Measurements from ENCODE around the gene CNPY3.
A peak's percentile ranks its signal among the peaks of the same experiment; 100 is the strongest.
"Not testable (repeated sequence)": the region's sequence is repeated elsewhere in the genome, so short reads cannot be mapped to it uniquely, and the experiment has no call there.

Gene CNPY3

DNA sequence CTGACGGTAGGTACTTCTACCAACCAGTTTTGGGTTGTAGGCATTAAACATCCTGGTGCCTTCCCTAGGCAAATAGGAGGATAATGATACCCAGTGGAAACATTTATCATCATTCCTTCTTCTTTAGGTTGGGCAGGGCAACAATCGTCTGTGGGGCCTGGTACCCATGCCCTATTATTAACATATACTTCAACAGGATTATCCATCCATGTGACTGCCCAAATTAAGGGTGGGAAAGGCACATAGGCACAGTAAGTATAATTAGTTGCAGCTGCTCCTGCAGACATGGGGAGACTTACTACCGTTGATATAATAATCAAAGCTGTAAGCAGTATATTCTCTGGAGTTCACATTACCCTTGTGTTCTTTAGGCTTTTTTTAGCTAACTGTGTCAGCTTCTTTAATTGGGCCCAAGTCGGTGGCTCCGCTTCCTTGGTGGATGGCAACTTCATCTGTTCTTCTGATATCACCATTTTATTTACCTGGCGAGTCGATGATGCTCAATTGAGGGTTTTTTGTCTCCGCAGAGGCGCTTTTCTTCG is 33.0 kb upstream of the CNPY3 start:
- Histone ChIP-seq H3K27ac (ENCODE audit: low read depth, low read length) (no peak overlapping the region), H2AFZ (ENCODE audit: low read length, unreplicated experiment) (no peak overlapping the region), H3K36me3 (ENCODE audit: insufficient read depth, low read length) (no peaks in the 10 kb centered on the region)

DNA sequence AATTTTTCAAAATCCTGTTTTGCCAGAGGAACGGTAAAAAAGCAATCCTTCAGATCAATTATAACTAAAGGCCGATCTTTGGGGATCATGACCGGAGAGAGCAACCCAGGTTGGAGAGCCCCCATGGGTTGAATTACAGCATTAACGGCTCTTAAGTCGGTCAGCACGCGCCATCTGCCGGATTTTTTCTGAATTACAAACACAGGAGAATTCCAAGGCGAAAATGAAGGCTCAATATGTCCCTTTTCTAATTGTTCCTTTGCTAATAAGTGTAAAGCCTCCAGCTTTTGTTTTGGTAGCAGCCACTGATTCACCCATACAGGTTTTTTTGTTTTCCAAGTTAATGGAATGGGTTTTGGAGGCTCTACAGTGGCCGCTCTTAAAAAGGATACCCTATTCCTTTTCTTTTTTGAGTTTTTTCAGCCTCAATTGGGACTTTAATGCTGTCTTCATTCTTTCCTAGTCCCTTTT is 30.4 kb upstream of the CNPY3 start:
- Histone ChIP-seq H2AFZ (ENCODE audit: low read length, unreplicated experiment) (no peak overlapping the region), H3K4me3 (ENCODE audit: low read depth, low read length) (no peak overlapping the region)

More for the DNA sequence above, 33.0 kb upstream of the CNPY3 start:
- Histone ChIP-seq H3K79me2 (ENCODE audit: control insufficient read depth, insufficient read depth, low read length, unreplicated experiment) (no peaks in the 10 kb centered on the region), H3K27me3 (ENCODE audit: insufficient read depth, low read length) (no peaks in the 10 kb centered on the region), H3K4me3 (ENCODE audit: low read depth, low read length) (no peak overlapping the region), H3K4me1 (ENCODE audit: control insufficient read depth, insufficient read depth, low read length, unreplicated experiment) (no peaks in the 10 kb centered on the region)

DNA sequence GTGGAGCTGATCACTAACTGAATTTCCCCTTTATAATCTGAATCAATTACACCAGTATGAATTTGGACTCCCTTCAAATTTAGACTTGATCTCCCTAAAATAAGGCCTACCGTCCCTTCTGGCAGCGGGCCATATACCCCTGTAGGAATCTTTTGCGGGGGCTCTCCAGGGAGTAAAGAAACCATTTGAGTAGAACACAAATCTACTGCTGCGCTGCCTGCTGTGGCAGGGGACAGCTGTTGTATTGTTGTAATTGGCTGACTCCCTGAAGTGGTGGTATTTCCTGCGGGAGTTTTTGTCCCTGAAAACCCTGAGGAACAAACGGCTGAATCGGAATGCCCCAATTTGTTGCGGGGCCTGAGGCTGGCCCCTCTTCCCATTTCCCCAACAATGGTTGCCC is 29.4 kb upstream of the CNPY3 start:
- Histone ChIP-seq H2AFZ (ENCODE audit: low read length, unreplicated experiment) (no peak overlapping the region), H3K36me3 (ENCODE audit: insufficient read depth, low read length) (no peaks in the 10 kb centered on the region), H3K4me3 (ENCODE audit: low read depth, low read length) (no peak overlapping the region), H3K79me2 (ENCODE audit: control insufficient read depth, insufficient read depth, low read length, unreplicated experiment) (no peaks in the 10 kb centered on the region), H3K4me1 (ENCODE audit: control insufficient read depth, insufficient read depth, low read length, unreplicated experiment) (peaks cover 5% of the 10 kb centered on the region), H3K27me3 (ENCODE audit: insufficient read depth, low read length) (no peaks in the 10 kb centered on the region), H3K27ac (ENCODE audit: low read depth, low read length) (no peak overlapping the region)

More for the DNA sequence above, 30.4 kb upstream of the CNPY3 start:
- Histone ChIP-seq H3K27me3 (ENCODE audit: insufficient read depth, low read length) (no peaks in the 10 kb centered on the region), H3K27ac (ENCODE audit: low read depth, low read length) (no peak overlapping the region), H3K4me1 (ENCODE audit: control insufficient read depth, insufficient read depth, low read length, unreplicated experiment) (peaks cover 5% of the 10 kb centered on the region), H3K79me2 (ENCODE audit: control insufficient read depth, insufficient read depth, low read length, unreplicated experiment) (no peaks in the 10 kb centered on the region), H3K36me3 (ENCODE audit: insufficient read depth, low read length) (no peaks in the 10 kb centered on the region)

DNA sequence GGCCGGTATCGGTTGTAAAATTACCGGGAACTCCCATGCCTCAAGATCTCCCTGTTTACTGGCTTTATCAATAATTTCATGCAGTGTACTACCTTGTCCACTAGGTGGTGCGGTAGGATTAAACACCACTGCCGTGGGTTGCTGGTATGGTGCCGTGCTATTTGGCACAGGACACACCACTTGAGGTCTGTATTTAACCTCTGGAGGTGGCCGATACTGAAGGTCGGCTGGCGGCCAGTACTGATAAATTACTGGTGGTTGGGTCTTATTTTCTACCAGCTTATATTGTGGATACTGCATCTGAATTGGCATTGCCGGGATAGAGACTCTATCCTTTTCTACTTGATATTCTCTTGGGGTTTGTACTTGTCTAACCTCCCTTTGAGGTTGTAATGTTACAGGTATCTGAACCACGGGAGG is 27.7 kb upstream of the CNPY3 start:
- Histone ChIP-seq H3K27ac (ENCODE audit: low read depth, low read length) (no peak overlapping the region), H3K27me3 (ENCODE audit: insufficient read depth, low read length) (no peaks in the 10 kb centered on the region), H3K36me3 (ENCODE audit: insufficient read depth, low read length) (no peaks in the 10 kb centered on the region), H3K4me3 (ENCODE audit: low read depth, low read length) (peak overlapping the region; percentile 26; the same call in 1 of the 2 replicates), H2AFZ (ENCODE audit: low read length, unreplicated experiment) (peak overlapping the region; percentile 69), H3K4me1 (ENCODE audit: control insufficient read depth, insufficient read depth, low read length, unreplicated experiment) (peaks cover 5% of the 10 kb centered on the region), H3K79me2 (ENCODE audit: control insufficient read depth, insufficient read depth, low read length, unreplicated experiment) (no peaks in the 10 kb centered on the region)

DNA sequence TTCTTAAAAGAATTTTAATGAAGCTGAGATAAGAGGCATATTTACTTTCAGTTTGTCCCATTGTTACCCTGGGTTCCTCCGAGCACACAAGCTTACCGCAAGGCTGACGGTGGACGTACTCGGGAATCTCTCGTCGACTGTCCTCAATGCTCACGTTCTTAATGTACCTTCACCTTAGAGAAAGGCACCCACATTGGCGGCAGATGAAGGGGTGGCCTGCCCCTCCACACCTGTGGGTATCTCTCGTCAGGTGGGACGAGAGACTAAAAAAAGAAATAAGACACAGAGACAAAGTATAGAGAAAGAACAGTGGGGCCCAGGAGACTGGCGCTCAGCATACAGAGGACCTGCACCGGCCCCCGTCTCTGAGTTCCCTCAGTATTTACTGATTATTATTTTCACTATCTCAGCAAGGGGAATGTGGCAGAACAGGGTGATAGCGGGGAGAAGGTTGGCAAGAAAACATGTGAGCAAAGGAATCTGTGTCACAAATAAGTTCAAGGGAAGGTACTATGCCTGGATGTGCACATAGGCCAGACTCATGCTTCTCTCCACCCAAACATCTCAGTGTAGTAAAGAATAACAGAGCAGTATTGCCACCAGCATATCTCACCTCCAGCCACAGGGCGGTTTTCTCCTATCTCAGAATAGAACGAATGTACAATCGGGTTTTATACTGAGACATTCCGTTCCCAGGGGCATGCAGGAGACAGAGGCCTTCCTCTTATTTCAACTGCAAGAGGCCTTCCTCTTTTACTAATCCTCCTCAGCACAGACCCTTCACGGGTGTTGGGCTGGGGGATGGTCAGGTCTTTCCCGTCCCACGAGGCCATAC is 26.6 kb upstream of the CNPY3 start:
- not testable (repeated sequence) for H3K27me3 ChIP-seq (ENCODE audit: insufficient read depth, low read length); H3K4me1 ChIP-seq (ENCODE audit: control insufficient read depth, insufficient read depth, low read length, unreplicated experiment); H2AFZ ChIP-seq (ENCODE audit: low read length, unreplicated experiment); H3K79me2 ChIP-seq (ENCODE audit: control insufficient read depth, insufficient read depth, low read length, unreplicated experiment); H3K4me3 ChIP-seq (ENCODE audit: low read depth, low read length); H3K36me3 ChIP-seq (ENCODE audit: insufficient read depth, low read length); H3K27ac ChIP-seq (ENCODE audit: low read depth, low read length)

DNA sequence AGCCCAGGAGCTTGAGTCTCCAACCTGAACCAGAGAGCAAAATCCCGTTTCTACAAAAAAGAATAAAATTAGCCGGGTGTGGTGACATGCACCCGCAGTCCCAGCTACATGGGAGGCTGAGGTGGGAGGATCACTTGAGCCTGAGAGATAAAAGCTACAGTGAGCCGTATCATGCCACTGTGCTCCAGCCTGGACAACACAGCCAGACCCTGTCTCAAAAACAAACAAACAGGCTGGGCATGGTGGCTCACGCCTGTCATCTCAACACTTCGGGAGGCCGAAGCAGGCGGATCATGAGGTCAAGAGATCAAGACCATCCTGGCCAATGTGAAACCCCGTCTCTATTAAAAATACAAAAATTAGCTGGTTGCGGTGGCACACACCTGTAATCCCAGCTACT is 24.8 kb upstream of the CNPY3 start:
- H2AFZ ChIP-seq (ENCODE audit: low read length, unreplicated experiment), result no peak overlapping the region
- H3K27me3 ChIP-seq (ENCODE audit: insufficient read depth, low read length), result no peaks in the 10 kb centered on the region
- H3K4me3 ChIP-seq (ENCODE audit: low read depth, low read length), result no peak overlapping the region
- H3K36me3 ChIP-seq (ENCODE audit: insufficient read depth, low read length), result no peaks in the 10 kb centered on the region
- no peaks in the 10 kb centered on the region for H3K79me2 ChIP-seq (ENCODE audit: control insufficient read depth, insufficient read depth, low read length, unreplicated experiment)
- peaks cover 5% of the 10 kb centered on the region for H3K4me1 ChIP-seq (ENCODE audit: control insufficient read depth, insufficient read depth, low read length, unreplicated experiment)
- no peak overlapping the region for H3K27ac ChIP-seq (ENCODE audit: low read depth, low read length)

DNA sequence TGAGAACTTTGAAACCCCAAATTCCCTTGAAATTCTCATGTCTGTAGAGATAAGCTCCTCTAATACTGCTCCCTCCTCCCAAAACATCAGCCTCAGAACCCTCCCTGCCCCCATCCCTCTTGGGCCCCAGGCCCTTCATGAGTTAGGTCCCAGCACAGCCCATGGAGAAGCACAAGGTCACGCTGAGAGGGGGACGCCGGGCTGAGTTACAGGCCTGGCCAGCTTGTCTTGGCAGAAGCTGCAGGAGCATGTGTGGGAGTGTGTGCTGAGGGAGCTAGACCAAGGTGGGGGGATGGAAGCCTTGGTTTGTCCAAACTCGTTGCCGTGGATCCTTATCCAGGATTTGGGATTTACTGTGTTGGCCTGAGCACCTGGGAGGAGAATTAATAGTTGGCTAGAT is 21.9 kb upstream of the CNPY3 start:
- Histone ChIP-seq H2AFZ (ENCODE audit: low read length, unreplicated experiment) (no peak overlapping the region), H3K4me1 (ENCODE audit: control insufficient read depth, insufficient read depth, low read length, unreplicated experiment) (no peaks in the 10 kb centered on the region), H3K27me3 (ENCODE audit: insufficient read depth, low read length) (peaks cover 11% of the 10 kb centered on the region)

DNA sequence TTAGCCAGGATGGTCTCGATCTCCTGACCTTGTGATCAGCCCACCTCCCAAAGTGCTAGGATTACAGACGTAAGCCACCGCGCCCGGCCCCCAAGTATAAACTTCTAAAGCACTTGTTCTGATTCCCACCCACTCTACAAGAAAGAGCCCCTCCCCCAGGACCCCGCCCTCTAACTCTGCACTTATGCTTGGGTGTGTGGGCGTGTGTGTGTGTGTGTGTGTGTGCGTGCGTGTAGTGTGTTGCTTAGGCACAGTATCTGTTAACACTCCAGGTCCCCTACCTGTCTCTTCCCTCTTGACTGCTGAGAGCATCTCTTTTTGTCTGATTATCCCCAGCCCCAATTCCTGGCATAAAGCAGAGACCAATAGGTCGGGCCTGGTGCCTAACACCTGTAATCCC is 19.4 kb upstream of the CNPY3 start:
- no peak overlapping the region for H3K27ac ChIP-seq (ENCODE audit: low read depth, low read length)
- no peaks in the 10 kb centered on the region for H3K4me1 ChIP-seq (ENCODE audit: control insufficient read depth, insufficient read depth, low read length, unreplicated experiment)
- H3K79me2 ChIP-seq (ENCODE audit: control insufficient read depth, insufficient read depth, low read length, unreplicated experiment), result no peaks in the 10 kb centered on the region
- H2AFZ ChIP-seq (ENCODE audit: low read length, unreplicated experiment), result no peak overlapping the region
- H3K4me3 ChIP-seq (ENCODE audit: low read depth, low read length), result no peak overlapping the region
- H3K27me3 ChIP-seq (ENCODE audit: insufficient read depth, low read length), result peaks cover 14% of the 10 kb centered on the region
- no peaks in the 10 kb centered on the region for H3K36me3 ChIP-seq (ENCODE audit: insufficient read depth, low read length)

More for the DNA sequence above, 21.9 kb upstream of the CNPY3 start:
- no peaks in the 10 kb centered on the region for H3K36me3 ChIP-seq (ENCODE audit: insufficient read depth, low read length)
- no peak overlapping the region for H3K4me3 ChIP-seq (ENCODE audit: low read depth, low read length)
- no peak overlapping the region for H3K27ac ChIP-seq (ENCODE audit: low read depth, low read length)
- H3K79me2 ChIP-seq (ENCODE audit: control insufficient read depth, insufficient read depth, low read length, unreplicated experiment), result no peaks in the 10 kb centered on the region

DNA sequence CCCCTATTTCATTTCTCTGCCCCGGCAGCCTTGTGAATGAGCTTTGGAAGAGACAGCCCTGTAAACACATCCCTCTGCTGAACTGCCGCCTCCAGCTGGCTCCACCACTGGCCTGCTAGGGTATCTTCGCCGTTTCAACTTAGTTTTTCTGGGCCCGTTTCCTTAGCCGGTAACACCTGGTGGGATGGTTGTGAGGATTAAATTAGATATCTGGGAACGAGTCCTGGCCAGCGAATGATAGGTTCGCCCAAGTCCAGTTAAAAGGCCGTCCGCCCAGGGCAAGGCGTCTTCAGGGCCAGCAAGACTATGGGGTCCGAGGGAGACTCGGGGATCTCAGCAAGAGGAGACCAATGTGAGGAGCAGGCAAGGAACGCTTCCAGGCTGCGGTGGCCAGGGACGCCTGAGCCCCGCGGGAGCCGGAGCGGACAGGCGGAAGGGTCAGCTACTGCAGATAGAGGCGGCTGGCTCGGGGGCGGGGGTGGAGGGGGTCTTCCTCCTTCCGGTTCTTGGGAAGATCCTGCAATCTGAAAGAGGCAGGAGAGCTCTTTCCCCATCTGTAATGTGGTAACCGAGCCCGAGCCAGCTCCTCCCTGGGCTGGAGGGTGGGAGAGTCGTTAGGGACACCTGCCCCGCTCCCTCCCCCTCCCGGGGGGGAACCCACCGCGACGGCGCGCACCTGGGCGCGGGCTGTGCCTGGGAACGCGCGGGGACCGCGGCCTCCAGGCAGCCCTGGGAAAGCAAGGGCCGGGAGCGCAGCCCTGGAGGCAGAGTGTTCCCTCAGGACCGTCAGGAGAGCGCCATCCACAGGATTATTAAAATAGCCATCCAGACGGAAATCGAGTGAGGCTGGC is 17.9 kb upstream of the CNPY3 start:
- H3K36me3 ChIP-seq (ENCODE audit: insufficient read depth, low read length), result no peaks in the 10 kb centered on the region
- H3K4me3 ChIP-seq (ENCODE audit: low read depth, low read length), result peak overlapping the region; percentile 49; the same call in 1 of the 2 replicates
- H3K79me2 ChIP-seq (ENCODE audit: control insufficient read depth, insufficient read depth, low read length, unreplicated experiment), result no peaks in the 10 kb centered on the region
- peaks cover 14% of the 10 kb centered on the region for H3K27me3 ChIP-seq (ENCODE audit: insufficient read depth, low read length)
- no peaks in the 10 kb centered on the region for H3K4me1 ChIP-seq (ENCODE audit: control insufficient read depth, insufficient read depth, low read length, unreplicated experiment)
- no peak overlapping the region for H3K27ac ChIP-seq (ENCODE audit: low read depth, low read length)
- H2AFZ ChIP-seq (ENCODE audit: low read length, unreplicated experiment), result peak overlapping the region; percentile 60

DNA sequence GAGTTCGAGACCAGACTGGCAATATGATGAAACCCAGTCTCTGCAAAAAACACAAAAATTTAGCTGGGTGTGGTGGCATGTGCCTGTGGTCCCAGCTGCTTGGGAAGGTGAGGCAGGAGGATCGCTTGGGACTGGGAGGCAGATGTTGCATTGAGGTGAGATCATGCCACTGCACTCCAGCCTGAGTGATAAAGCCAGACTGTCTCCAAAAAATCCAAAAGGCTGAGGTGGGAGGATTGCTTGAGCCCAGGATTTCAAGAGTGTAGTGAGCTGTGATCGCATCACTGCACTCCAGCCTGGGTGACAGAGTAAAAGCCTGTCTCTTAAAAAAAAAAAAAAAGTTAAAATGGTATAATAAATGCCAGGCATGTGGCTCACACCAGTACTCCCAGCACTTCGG is 14.7 kb upstream of the CNPY3 start:
- Histone ChIP-seq H2AFZ (ENCODE audit: low read length, unreplicated experiment) (no peak overlapping the region), H3K4me1 (ENCODE audit: control insufficient read depth, insufficient read depth, low read length, unreplicated experiment) (no peaks in the 10 kb centered on the region), H3K36me3 (ENCODE audit: insufficient read depth, low read length) (no peaks in the 10 kb centered on the region), H3K27me3 (ENCODE audit: insufficient read depth, low read length) (peaks cover 14% of the 10 kb centered on the region), H3K27ac (ENCODE audit: low read depth, low read length) (no peak overlapping the region), H3K79me2 (ENCODE audit: control insufficient read depth, insufficient read depth, low read length, unreplicated experiment) (no peaks in the 10 kb centered on the region), H3K4me3 (ENCODE audit: low read depth, low read length) (no peak overlapping the region)

Measured in ACC112 (cell line).